ENCODE measurements around the gene MAML3.

The MAML3 gene

GRCh38 chr4:139786494-139787354 is 367.3 kb downstream of the MAML3 start:
- no peaks in the 10 kb centered on the region for H3K36me3 ChIP-seq (ENCODE audit: insufficient read depth, low read depth, low read length)
- no peak overlapping the region for H3K9ac ChIP-seq (ENCODE audit: low read depth, low read length)
- H3K27me3 ChIP-seq (ENCODE audit: insufficient read depth, low read length), result no peaks in the 10 kb centered on the region
- no peak overlapping the region for H3K4me3 ChIP-seq (ENCODE audit: low read length)
- H3K4me1 ChIP-seq (ENCODE audit: insufficient read depth, low read length), result peaks cover 20% of the 10 kb centered on the region
- H3K27ac ChIP-seq (ENCODE audit: low read length), result no peak overlapping the region
- no peaks in the 10 kb centered on the region for H3K9me3 ChIP-seq (ENCODE audit: insufficient read depth, low read depth, low read length)

GRCh38 chr4:139785356-139785755 is 368.6 kb downstream of the MAML3 start:
- H3K27ac ChIP-seq (ENCODE audit: low read length), result no peak overlapping the region
- no peaks in the 10 kb centered on the region for H3K9me3 ChIP-seq (ENCODE audit: insufficient read depth, low read depth, low read length)
- no peak overlapping the region for H3K4me3 ChIP-seq (ENCODE audit: low read length)
- no peaks in the 10 kb centered on the region for H3K27me3 ChIP-seq (ENCODE audit: insufficient read depth, low read length)
- H3K4me1 ChIP-seq (ENCODE audit: insufficient read depth, low read length), result peaks cover 20% of the 10 kb centered on the region
- no peak overlapping the region for H3K9ac ChIP-seq (ENCODE audit: low read depth, low read length)
- H3K36me3 ChIP-seq (ENCODE audit: insufficient read depth, low read depth, low read length), result no peaks in the 10 kb centered on the region

DNA sequence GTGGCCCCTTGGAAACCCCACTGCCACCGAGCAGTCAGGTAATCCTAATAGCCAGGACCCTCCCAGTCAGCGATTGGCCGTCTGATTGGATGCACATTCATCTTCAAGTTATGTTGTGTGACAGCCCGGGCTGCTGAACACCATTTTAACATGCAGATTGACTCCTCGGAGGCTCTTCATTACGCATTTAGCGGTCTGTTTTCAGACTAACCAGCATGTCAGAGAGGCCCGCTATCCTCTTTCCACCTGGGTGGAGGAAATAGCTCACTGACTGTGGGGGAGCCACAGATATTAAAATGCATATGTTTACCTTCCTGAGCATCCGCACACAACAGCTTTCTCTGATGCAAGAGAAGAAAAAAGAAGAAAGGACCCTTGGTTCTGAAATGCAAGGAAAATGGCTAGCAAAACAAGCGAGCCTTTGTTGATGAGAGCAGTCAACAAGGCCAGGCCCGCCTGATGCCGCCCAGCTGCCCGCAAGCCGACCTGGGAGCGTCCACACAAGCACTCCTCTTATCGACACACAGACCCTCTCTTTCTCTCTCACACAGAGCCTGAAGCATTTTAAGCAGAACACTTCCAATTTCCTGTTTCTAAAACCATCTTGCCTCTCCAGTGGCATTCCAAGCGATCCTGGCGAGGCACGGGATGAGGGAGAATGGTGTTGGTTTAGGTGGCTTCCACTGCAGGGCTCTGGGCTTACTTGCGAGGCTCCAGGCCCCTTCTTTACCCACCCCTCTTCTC is 370.1 kb downstream of the MAML3 start:
- Histone ChIP-seq H3K27me3 (ENCODE audit: insufficient read depth, low read length) (no peaks in the 10 kb centered on the region), H3K4me3 (ENCODE audit: low read length) (no peak overlapping the region), H3K9me3 (ENCODE audit: insufficient read depth, low read depth, low read length) (no peaks in the 10 kb centered on the region), H3K36me3 (ENCODE audit: insufficient read depth, low read depth, low read length) (no peaks in the 10 kb centered on the region), H3K4me1 (ENCODE audit: insufficient read depth, low read length) (peaks cover 20% of the 10 kb centered on the region), H3K9ac (ENCODE audit: low read depth, low read length) (no peak overlapping the region), H3K27ac (ENCODE audit: low read length) (no peak overlapping the region)

- Histone ChIP-seq H3K27me3 (ENCODE audit: insufficient read depth, low read length) (no peaks in the 10 kb centered on the region), H3K4me3 (ENCODE audit: low read length) (no peak overlapping the region), H3K36me3 (ENCODE audit: insufficient read depth, low read depth, low read length) (no peaks in the 10 kb centered on the region), H3K9me3 (ENCODE audit: insufficient read depth, low read depth, low read length) (no peaks in the 10 kb centered on the region), H3K27ac (ENCODE audit: low read length) (no peak overlapping the region), H3K4me1 (ENCODE audit: insufficient read depth, low read length) (peaks cover 20% of the 10 kb centered on the region), H3K9ac (ENCODE audit: low read depth, low read length) (no peak overlapping the region; the same call in 1 of the 2 replicates)
Measured at GRCh38 chr4:139782926-139783522, 371.0 kb downstream of the MAML3 start.

GRCh38 chr4:139781066-139781465 is 372.9 kb downstream of the MAML3 start:
- Histone ChIP-seq H3K9ac (ENCODE audit: low read depth, low read length) (no peak overlapping the region), H3K4me3 (ENCODE audit: low read length) (no peak overlapping the region), H3K27ac (ENCODE audit: low read length) (no peak overlapping the region), H3K27me3 (ENCODE audit: insufficient read depth, low read length) (no peaks in the 10 kb centered on the region), H3K36me3 (ENCODE audit: insufficient read depth, low read depth, low read length) (no peaks in the 10 kb centered on the region), H3K4me1 (ENCODE audit: insufficient read depth, low read length) (peaks cover 18% of the 10 kb centered on the region), H3K9me3 (ENCODE audit: insufficient read depth, low read depth, low read length) (no peaks in the 10 kb centered on the region)

DNA sequence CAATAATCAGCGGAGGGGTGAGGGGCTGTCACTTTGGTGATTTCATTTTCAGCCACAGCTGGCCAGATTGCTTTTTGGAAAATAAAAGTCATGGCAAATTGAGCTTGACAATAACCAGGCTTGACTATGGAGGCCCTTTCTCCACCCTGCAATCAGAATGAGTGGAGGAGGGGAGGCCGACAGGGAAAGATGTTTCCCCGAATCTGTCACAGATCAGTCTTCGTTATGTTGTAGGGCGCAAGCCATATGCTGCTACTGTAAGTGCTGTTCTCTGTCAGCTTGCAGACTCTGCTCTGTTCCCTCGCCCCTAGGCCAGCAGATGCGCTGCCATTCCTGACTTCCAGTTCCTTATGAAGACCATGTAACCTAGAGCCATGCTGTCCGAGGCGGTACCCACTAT is 374.3 kb downstream of the MAML3 start:
- no peaks in the 10 kb centered on the region for H3K36me3 ChIP-seq (ENCODE audit: insufficient read depth, low read depth, low read length)
- no peaks in the 10 kb centered on the region for H3K27me3 ChIP-seq (ENCODE audit: insufficient read depth, low read length)
- H3K4me3 ChIP-seq (ENCODE audit: low read length), result no peak overlapping the region
- H3K4me1 ChIP-seq (ENCODE audit: insufficient read depth, low read length), result peaks cover 32% of the 10 kb centered on the region
- H3K27ac ChIP-seq (ENCODE audit: low read length), result no peak overlapping the region
- H3K9ac ChIP-seq (ENCODE audit: low read depth, low read length), result no peak overlapping the region
- no peaks in the 10 kb centered on the region for H3K9me3 ChIP-seq (ENCODE audit: insufficient read depth, low read depth, low read length)

- no peaks in the 10 kb centered on the region for H3K36me3 ChIP-seq (ENCODE audit: insufficient read depth, low read depth, low read length)
- no peak overlapping the region for H3K4me3 ChIP-seq (ENCODE audit: low read length)
- H3K9ac ChIP-seq (ENCODE audit: low read depth, low read length), result no peak overlapping the region
- H3K27ac ChIP-seq (ENCODE audit: low read length), result no peak overlapping the region
- H3K9me3 ChIP-seq (ENCODE audit: insufficient read depth, low read depth, low read length), result no peaks in the 10 kb centered on the region
- H3K4me1 ChIP-seq (ENCODE audit: insufficient read depth, low read length), result peaks cover 15% of the 10 kb centered on the region; the same call in 1 of the 2 replicates
- no peaks in the 10 kb centered on the region for H3K27me3 ChIP-seq (ENCODE audit: insufficient read depth, low read length)
Measured at GRCh38 chr4:139777757-139778156, 376.2 kb downstream of the MAML3 start.

- no peaks in the 10 kb centered on the region for H3K9me3 ChIP-seq (ENCODE audit: insufficient read depth, low read depth, low read length)
- peaks cover 15% of the 10 kb centered on the region; the same call in 1 of the 2 replicates for H3K4me1 ChIP-seq (ENCODE audit: insufficient read depth, low read length)
- H3K27ac ChIP-seq (ENCODE audit: low read length), result no peak overlapping the region
- no peaks in the 10 kb centered on the region for H3K27me3 ChIP-seq (ENCODE audit: insufficient read depth, low read length)
- H3K4me3 ChIP-seq (ENCODE audit: low read length), result no peak overlapping the region
- no peaks in the 10 kb centered on the region for H3K36me3 ChIP-seq (ENCODE audit: insufficient read depth, low read depth, low read length)
- no peak overlapping the region for H3K9ac ChIP-seq (ENCODE audit: low read depth, low read length)
Measured at GRCh38 chr4:139776235-139776634, 377.7 kb downstream of the MAML3 start.

GRCh38 chr4:139774759-139775487 is 379.1 kb downstream of the MAML3 start:
- Histone ChIP-seq H3K9ac (ENCODE audit: low read depth, low read length) (no peak overlapping the region), H3K4me3 (ENCODE audit: low read length) (no peak overlapping the region), H3K9me3 (ENCODE audit: insufficient read depth, low read depth, low read length) (no peaks in the 10 kb centered on the region), H3K27ac (ENCODE audit: low read length) (no peak overlapping the region), H3K27me3 (ENCODE audit: insufficient read depth, low read length) (no peaks in the 10 kb centered on the region), H3K36me3 (ENCODE audit: insufficient read depth, low read depth, low read length) (no peaks in the 10 kb centered on the region), H3K4me1 (ENCODE audit: insufficient read depth, low read length) (peaks cover 15% of the 10 kb centered on the region; the same call in 1 of the 2 replicates)

DNA sequence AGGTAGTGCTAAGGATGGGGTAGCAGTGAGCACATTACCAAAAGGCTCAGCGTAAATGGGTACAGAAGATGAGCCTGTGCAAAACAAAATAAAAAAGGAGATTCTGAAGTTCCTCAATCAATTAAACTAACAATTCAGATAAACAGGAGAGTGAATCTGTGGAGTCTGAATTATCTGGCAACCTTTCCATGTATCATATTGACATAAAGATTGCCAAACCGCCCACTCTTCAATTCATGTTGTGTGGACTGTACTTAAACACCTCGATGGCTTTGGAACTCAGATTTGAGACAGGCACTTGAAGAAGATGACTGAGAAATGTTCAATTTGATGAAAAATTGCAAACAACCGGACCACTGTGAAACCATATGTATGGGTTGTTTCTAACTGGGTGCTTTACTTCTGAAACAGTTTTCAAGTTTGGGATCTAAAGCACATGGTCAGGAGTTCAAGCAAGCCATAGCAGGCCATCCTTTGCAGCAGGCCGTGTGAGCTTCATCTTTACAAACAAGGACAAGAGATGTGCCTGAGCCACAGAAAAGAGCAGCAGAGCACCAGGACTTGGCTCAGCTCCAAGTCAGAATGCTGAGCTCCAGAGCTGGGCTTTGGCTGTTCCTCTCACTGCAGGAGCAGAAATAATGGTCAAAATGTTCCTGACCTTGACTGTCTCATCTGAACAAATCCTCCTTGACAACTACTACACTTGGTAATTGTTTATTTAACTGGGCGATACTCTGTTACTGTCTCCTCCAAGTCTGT is 380.2 kb downstream of the MAML3 start:
- Histone ChIP-seq H3K27ac (ENCODE audit: low read length) (no peak overlapping the region), H3K9me3 (ENCODE audit: insufficient read depth, low read depth, low read length) (no peaks in the 10 kb centered on the region), H3K4me1 (ENCODE audit: insufficient read depth, low read length) (peaks cover 15% of the 10 kb centered on the region; the same call in 1 of the 2 replicates), H3K36me3 (ENCODE audit: insufficient read depth, low read depth, low read length) (no peaks in the 10 kb centered on the region), H3K27me3 (ENCODE audit: insufficient read depth, low read length) (no peaks in the 10 kb centered on the region), H3K9ac (ENCODE audit: low read depth, low read length) (no peak overlapping the region), H3K4me3 (ENCODE audit: low read length) (no peak overlapping the region)

DNA sequence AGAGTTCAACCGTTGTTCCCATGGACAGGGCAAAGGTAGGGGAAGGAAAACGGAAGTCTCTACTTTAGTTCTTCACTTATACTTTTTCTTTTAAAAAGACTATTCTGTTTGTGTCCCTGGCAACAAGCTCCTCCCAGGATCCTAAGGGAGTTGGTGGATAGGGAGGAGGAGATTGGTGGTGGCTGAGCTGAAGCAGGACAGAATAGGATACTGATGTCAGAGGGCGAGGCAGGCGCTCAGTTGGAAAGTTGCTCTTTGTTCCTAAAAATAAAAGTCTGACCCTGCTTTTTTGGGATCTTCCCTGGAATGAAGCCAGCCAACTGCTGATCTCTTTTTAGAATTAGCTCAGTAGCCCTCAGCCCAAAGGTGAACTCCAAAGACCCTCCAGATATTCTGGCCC is 383.6 kb downstream of the MAML3 start:
- no peak overlapping the region for H3K27ac ChIP-seq (ENCODE audit: low read length)
- H3K36me3 ChIP-seq (ENCODE audit: insufficient read depth, low read depth, low read length), result no peaks in the 10 kb centered on the region
- H3K9me3 ChIP-seq (ENCODE audit: insufficient read depth, low read depth, low read length), result no peaks in the 10 kb centered on the region
- peaks cover 7% of the 10 kb centered on the region; the same call in 1 of the 2 replicates for H3K4me1 ChIP-seq (ENCODE audit: insufficient read depth, low read length)
- H3K4me3 ChIP-seq (ENCODE audit: low read length), result no peak overlapping the region
- no peaks in the 10 kb centered on the region for H3K27me3 ChIP-seq (ENCODE audit: insufficient read depth, low read length)
- no peak overlapping the region for H3K9ac ChIP-seq (ENCODE audit: low read depth, low read length)

All from iPS-20b (cell line).